ENCODE results near the gene ALOX12B.
"Not testable (repeated sequence)": the region's sequence is repeated elsewhere in the genome, so short reads cannot be mapped to it uniquely, and the experiment has no call there.

ALOX12B gene

DNA sequence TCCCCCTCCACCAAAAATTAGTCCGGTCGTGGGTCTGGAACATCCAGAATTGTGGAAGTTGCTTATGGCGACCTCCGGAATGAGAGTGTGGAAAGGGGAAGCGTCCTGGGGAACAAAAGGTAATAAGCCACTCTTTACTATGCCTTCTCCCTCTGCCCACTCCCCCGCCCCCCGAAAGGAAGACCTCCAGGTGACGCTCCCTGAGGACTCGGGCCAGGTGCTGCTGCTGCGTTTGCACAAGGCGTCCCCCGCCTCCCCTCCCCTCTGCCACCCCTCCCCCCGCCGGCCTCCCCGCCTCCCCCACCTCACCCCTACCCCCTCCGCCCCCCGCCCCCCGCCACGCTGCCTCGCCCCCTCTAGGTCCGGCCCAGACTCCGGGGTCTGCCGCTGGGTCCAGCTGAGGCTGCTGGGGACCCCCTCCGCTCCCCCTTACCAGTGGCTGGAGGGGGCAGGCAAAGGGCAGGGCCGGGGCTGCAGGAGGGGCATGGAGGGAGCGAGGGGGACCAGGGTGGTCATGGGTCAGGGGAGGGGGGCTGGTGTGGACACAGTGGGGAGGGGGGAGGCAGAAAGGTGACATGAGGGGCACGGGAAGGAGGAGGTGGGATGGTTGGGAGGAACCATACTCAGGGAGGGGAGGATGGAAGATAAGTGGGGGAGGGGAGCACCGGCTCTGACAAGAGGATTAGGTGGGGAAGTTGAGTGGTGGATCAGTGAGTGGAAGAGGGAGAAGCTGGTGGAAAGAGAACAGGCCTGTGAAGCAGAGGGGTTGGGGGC, 23.6 kb downstream of the ALOX12B start:
- CTCF ChIA-PET, result interaction anchor here (1.3 kb wide), 1 partner anchor 10 kb away, joined by 5 read pairs; no protein-coding TSS in a partner anchor
- no peak overlapping the region for H3K27ac ChIP-seq
- POLR2A ChIA-PET (ENCODE audit: low non-redundant PET), result no interaction called here
- TF ChIP-seq, protein P1, sequence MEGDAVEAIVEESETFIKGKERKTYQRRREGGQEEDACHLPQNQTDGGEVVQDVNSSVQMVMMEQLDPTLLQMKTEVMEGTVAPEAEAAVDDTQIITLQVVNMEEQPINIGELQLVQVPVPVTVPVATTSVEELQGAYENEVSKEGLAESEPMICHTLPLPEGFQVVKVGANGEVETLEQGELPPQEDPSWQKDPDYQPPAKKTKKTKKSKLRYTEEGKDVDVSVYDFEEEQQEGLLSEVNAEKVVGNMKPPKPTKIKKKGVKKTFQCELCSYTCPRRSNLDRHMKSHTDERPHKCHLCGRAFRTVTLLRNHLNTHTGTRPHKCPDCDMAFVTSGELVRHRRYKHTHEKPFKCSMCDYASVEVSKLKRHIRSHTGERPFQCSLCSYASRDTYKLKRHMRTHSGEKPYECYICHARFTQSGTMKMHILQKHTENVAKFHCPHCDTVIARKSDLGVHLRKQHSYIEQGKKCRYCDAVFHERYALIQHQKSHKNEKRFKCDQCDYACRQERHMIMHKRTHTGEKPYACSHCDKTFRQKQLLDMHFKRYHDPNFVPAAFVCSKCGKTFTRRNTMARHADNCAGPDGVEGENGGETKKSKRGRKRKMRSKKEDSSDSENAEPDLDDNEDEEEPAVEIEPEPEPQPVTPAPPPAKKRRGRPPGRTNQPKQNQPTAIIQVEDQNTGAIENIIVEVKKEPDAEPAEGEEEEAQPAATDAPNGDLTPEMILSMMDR (conservative IDR thresholded peaks at IDR 0.05; ENCODE audit: low read depth), result no peak
- DNase-seq (ENCODE audit: low spot score), result no peak

DNA sequence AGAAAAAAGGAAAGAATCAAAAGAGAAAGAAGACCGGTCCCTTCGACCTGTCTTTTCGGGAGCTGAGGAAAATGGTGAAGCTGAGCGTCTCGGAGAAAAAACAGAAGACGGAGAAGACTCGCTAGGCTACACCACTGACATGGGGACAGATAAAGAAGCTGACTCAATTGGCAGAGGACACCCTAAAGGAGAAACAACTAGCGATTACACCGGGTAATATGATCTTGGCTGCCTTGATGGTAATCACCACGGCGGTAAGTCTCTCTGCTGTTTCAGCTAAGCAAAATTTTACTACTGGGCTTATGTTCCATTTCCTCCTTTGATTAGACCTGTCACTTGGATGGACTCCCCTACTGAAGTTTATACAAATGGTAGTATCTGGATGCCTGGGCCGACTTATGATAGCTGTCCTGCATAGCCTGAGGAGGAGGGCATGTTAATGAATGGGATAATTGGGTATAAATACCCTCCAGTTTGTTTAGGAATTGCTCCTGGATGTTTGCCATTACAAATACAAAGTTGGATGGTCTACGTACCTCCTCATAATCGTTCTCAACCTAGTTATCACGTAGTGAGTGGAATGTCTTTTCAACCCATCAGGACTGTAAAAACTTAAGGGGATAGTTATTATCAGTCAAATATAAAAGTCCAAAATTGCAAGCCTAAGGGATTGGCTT, 24.6 kb downstream of the ALOX12B start:
- H3K27ac ChIP-seq, result no peak overlapping the region
- ChIA-PET POLR2A (ENCODE audit: low non-redundant PET) (no interaction called here), CTCF (interaction anchor here (0.8 to 1.9 kb wide), 5 partner anchors 8 to 229 kb away, joined by 3 to 8 read pairs (median 5); partner anchors contain the start of gene KDM6B)
- TF ChIP-seq, protein P1 (conservative IDR thresholded peaks at IDR 0.05; ENCODE audit: low read depth), result no peak
- DNase-seq (ENCODE audit: low spot score), result no peak

DNA sequence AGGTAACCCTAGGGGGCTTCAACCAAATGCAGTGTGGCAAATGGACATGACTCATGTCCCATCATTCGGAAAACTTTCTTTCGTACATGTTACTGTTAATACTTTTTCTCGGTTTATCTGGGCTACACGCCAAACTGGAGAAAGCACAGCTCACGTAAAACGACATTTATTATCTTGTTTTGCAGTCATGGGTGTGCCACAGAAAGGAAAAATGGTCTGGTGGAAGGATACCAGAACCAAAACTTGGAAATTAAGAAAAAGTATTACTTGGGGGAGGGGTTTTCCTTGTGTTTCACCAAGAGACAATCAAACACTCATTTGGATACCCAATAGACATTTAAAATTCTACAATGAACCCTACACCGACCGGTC, 25.1 kb downstream of the ALOX12B start:
- no peak overlapping the region for H3K27ac ChIP-seq
- ChIA-PET POLR2A (ENCODE audit: low non-redundant PET) (no interaction called here), CTCF (interaction anchor here (0.7 to 2.8 kb wide), 7 partner anchors 8 to 228 kb away, joined by 3 to 30 read pairs (median 5); partner anchors contain the start of gene KDM6B)
- TF ChIP-seq, protein P1 (conservative IDR thresholded peaks at IDR 0.05; ENCODE audit: low read depth), result no peak
- no peak for DNase-seq (ENCODE audit: low spot score)

DNA sequence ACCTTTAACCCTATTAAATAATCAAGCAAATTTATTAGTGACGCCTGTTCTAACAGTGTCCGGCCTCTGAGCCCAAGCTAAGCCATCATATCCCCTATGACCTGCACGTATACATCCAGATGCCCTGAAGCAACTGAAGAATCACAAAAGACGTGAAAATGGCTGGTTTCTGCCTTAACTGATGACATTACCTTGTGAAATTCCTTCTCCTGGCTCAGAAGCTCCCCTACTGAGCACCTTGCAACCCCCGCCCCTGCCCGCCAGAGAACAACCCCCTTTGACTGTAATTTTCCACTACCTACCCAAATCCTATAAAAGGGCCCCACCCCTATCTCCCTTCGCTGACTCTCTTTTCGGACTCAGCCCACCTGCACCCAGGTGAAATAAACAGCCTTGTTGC, 25.7 kb downstream of the ALOX12B start:
- POLR2A ChIA-PET (ENCODE audit: low non-redundant PET), result not testable (repeated sequence)
- CTCF ChIA-PET, result interaction anchor here (0.7 to 2.8 kb wide), 6 partner anchors 9 to 228 kb away, joined by 3 to 30 read pairs (median 4); partner anchors contain the start of gene KDM6B

DNA sequence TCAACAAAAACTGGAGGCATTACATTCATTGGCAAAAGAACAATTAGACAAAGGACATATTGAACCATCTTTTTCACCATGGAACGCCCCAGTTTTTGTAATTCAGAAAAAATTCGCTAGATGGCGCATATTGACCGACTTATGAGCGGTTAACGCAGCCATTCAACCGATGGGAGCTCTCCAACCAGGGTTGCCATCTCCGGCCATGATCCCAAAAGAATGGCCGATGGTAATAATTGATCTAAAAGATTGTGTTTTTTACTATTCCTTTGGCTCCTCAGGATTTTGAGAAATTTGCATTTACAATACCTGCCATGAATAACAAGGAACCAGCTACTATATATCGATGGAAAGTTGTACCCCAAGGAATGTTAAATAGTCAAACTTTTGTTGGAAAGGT, 27.2 kb downstream of the ALOX12B start:
- TF ChIP-seq, protein P1 (conservative IDR thresholded peaks at IDR 0.05; ENCODE audit: low read depth), result peak; percentile 67
- peak; percentile 82 for DNase-seq (ENCODE audit: low spot score)
- CTCF ChIA-PET, result interaction anchor here (0.5 to 2.8 kb wide), 16 partner anchors 9 to 938 kb away, joined by 3 to 30 read pairs (median 4); partner anchors contain the start of gene AURKB
- H3K27ac ChIP-seq, result no peak overlapping the region
- POLR2A ChIA-PET (ENCODE audit: low non-redundant PET), result no interaction called here

More for the DNA sequence above, 25.7 kb downstream of the ALOX12B start:
- DNase-seq (ENCODE audit: low spot score); H3K27ac ChIP-seq: not testable (repeated sequence)

DNA sequence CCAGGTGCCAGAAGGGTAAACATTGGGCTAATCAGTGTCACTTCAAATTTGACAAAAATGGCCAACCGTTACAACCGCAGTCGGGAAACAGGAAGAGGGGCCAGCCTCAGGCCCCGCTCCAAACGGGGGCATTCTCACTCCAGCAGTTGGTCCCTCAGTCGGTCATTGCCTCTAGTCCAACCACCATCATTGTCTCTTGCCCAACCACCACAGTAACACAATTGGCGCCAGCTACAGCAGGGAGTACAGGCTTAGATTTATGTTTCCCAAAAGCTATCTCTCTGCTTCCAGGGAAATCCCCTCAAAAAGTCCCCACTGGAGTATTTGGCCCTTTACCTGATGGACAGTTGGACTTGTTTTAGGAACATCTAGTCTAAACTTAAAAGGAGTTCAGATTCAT, 28.4 kb downstream of the ALOX12B start:
- ChIA-PET POLR2A (ENCODE audit: low non-redundant PET) (no interaction called here), CTCF (interaction anchor here (0.6 to 2.0 kb wide), 7 partner anchors 10 to 69 kb away, joined by 3 to 9 read pairs (median 3); no protein-coding TSS in a partner anchor)
- TF ChIP-seq, protein P1 (conservative IDR thresholded peaks at IDR 0.05; ENCODE audit: low read depth), result no peak
- no peak for DNase-seq (ENCODE audit: low spot score)
- no peak overlapping the region for H3K27ac ChIP-seq

All from RWPE1 (cell line).